SK-N-SH (cell line): ENCODE results near the gene RNF215. TPM values are rescaled to one million over a fixed set of nuclear protein-coding genes. Genes with fewer than 3 reads are reported as not detected.
A peak's percentile ranks its signal among the peaks of the same experiment; 100 is the strongest.

Source experiments
- CTCF ChIA-PET: fragments of 300-600, 350-600 bp; formaldehyde crosslinking; extraction: SDS; loops from one replicate; lab custom pipeline; 2021; lab: Yijun Ruan, JAX
- POLR2A ChIA-PET: fragments of 350-600 bp; sonication (Branson Sonifier 250); formaldehyde crosslinking; extraction: SDS; loops from one replicate; lab custom pipeline; 2020; ENCODE audit warnings: antibody characterized with exemption, inconsistent platforms; lab: Yijun Ruan, JAX
- DNase-seq: peaks from one replicate; pipeline ENCODE4 v3.0.0; 2012
- H2AFZ ChIP-seq: fragments of 200-600 bp; sonication (generic); 2 replicates; pipeline ENCODE4 v1.8.1; 2016; ENCODE audit warnings: antibody characterized with exemption, mild to moderate bottlenecking, low read depth
- H3F3A ChIP-seq: fragments of 200-600 bp; sonication (generic); replicated peaks from 2 replicates; pipeline ENCODE3; 2016; ENCODE audit warnings: antibody characterized with exemption, mild to moderate bottlenecking; ENCODE audit not compliant: insufficient read depth
- H3K27ac ChIP-seq, 2 experiments: fragments of 200-500 bp in 1 of 2; fragments of 200-600 bp in 1 of 2; sonication (Bioruptor generic) in 1 of 2; sonication (generic), shearing (Covaris generic) in 1 of 2; 2 replicates each; pipeline versions ENCODE4 v1.5.1 to v1.6.1; 2014 to 2016; ENCODE audit warnings: low read depth in 2 of 2, inconsistent platforms in 1 of 2, low read length in 1 of 2, mild to moderate bottlenecking in 1 of 2, mixed read lengths in 1 of 2
- H3K27me3 ChIP-seq: fragments of 200-600 bp; sonication (generic), shearing (Covaris generic); 2 replicates; pipeline ENCODE4 v1.6.1; 2016; ENCODE audit warnings: mixed run types; ENCODE audit not compliant: insufficient read depth
- H3K36me3 ChIP-seq, 2 experiments: fragments of 200-500 bp in 1 of 2; fragments of 200-600 bp in 1 of 2; sonication (Bioruptor generic) in 1 of 2; sonication (generic) in 1 of 2; replicated peaks in 1 of 2; 2 replicates each; pipeline versions ENCODE3 to v1.5.1; 2014 to 2016; ENCODE audit warnings: low read length in 1 of 2, mild to moderate bottlenecking in 1 of 2; ENCODE audit not compliant: insufficient read depth in 2 of 2, control insufficient read depth in 1 of 2
- H3K4me1 ChIP-seq, 2 experiments: fragments of 200-500 bp in 1 of 2; fragments of 200-600 bp in 1 of 2; sonication (Bioruptor generic) in 1 of 2; sonication (generic), shearing (Covaris generic) in 1 of 2; 2 replicates each; pipeline versions ENCODE4 v1.5.1 to v1.6.1; 2014 to 2016; ENCODE audit warnings: low read depth in 1 of 2, low read length in 1 of 2, mixed run types in 1 of 2; ENCODE audit not compliant: insufficient read depth in 2 of 2, control insufficient read depth in 1 of 2
- H3K4me2 ChIP-seq: fragments of 200-600 bp; sonication (generic), shearing (Covaris generic); 2 replicates; pipeline ENCODE4 v1.6.1; 2017; ENCODE audit warnings: mixed run types
- H3K4me3 ChIP-seq, 2 experiments: fragments of 200-500 bp in 1 of 2; fragments of 200-600 bp in 1 of 2; sonication (Bioruptor generic) in 1 of 2; sonication (generic), shearing (Covaris generic) in 1 of 2; 2 replicates each; pipeline versions ENCODE4 v1.5.1 to v1.8.1; 2014 to 2016; ENCODE audit warnings: low read depth in 2 of 2, inconsistent platforms in 1 of 2, low read length in 1 of 2, mild to moderate bottlenecking in 1 of 2, mixed read lengths in 1 of 2, moderate library complexity in 1 of 2
- H3K79me2 ChIP-seq: fragments of 200-600 bp; sonication (generic); 2 replicates; pipeline ENCODE4 v1.8.1; 2017; ENCODE audit warnings: mild to moderate bottlenecking; ENCODE audit not compliant: insufficient read depth
- H3K9ac ChIP-seq: fragments of 200-600 bp; sonication (generic); 2 replicates; pipeline ENCODE4 v1.6.1; 2017; ENCODE audit warnings: mixed run types
- H3K9me2 ChIP-seq: fragments of 200-600 bp; sonication (generic); 2 replicates; pipeline ENCODE4 v1.6.1; 2017; ENCODE audit warnings: mixed run types
- H3K9me3 ChIP-seq: fragments of 200-600 bp; sonication (generic); 2 replicates; pipeline ENCODE4 v1.6.1; 2017; ENCODE audit warnings: mixed run types, mild to moderate bottlenecking, moderate library complexity
- H4K20me1 ChIP-seq: fragments of 200-600 bp; sonication (generic); 2 replicates; pipeline ENCODE4 v1.6.1; 2017; ENCODE audit warnings: mild to moderate bottlenecking, mixed run types; ENCODE audit not compliant: insufficient read depth
- CHD2 ChIP-seq: fragments of 150-350 bp; IDR thresholded peaks from 2 replicates; pipeline ENCODE4 v1.6.1; 2018; ENCODE audit warnings: low read length; ENCODE audit not compliant: partially characterized antibody
- ELF1 ChIP-seq: IDR thresholded peaks from 2 replicates; pipeline ENCODE4 v1.4.0; 2012
- EZH2phosphoT487 ChIP-seq: fragments of 200-600 bp; sonication (generic); IDR thresholded peaks from 2 replicates; pipeline ENCODE4 v1.6.1; 2017; ENCODE audit warnings: low read depth, mixed run types, mild to moderate bottlenecking, antibody characterized with exemption, moderate library complexity, borderline replicate concordance
- FOSL2 ChIP-seq: IDR thresholded peaks from 2 replicates; pipeline ENCODE4 v1.4.0; 2012; ENCODE audit warnings: low read depth, mild to moderate bottlenecking, moderate library complexity, borderline replicate concordance
- GATA2 ChIP-seq: sonication (generic); formaldehyde crosslinking; IDR thresholded peaks from 2 replicates; pipeline ENCODE4 v1.5.0; 2020; ENCODE audit warnings: mild to moderate bottlenecking, missing genetic modification reagents
- JUND ChIP-seq: IDR thresholded peaks from 2 replicates; pipeline ENCODE4 v1.4.0; 2012
- NRF1 ChIP-seq: IDR thresholded peaks from 2 replicates; pipeline ENCODE4 v1.6.1; 2012; ENCODE audit warnings: low read depth, mild to moderate bottlenecking, low read length
- RAD21 ChIP-seq: IDR thresholded peaks from 2 replicates; pipeline ENCODE4 v1.6.1; 2012; ENCODE audit warnings: mild to moderate bottlenecking, low read length
- RCOR1 ChIP-seq: fragments of 150-350 bp; IDR thresholded peaks from 2 replicates; pipeline ENCODE4 v1.6.1; 2017; ENCODE audit warnings: antibody characterized with exemption, low read length
- RFX5 ChIP-seq: IDR thresholded peaks from 2 replicates; pipeline ENCODE4 v1.6.1; 2012; ENCODE audit warnings: mild to moderate bottlenecking, improper control_type of control experiment, low read length
- RXRA ChIP-seq: IDR thresholded peaks from 2 replicates; pipeline ENCODE4 v1.4.0; 2012; ENCODE audit warnings: low read depth, mild to moderate bottlenecking, borderline replicate concordance
- SMC3 ChIP-seq: IDR thresholded peaks from 2 replicates; pipeline ENCODE4 v1.6.1; 2012; ENCODE audit warnings: low read depth, low read length, improper control_type of control experiment
- TCF12 ChIP-seq: IDR thresholded peaks from 2 replicates; pipeline ENCODE4 v1.4.0; 2012
- TEAD4 ChIP-seq: IDR thresholded peaks from 2 replicates; pipeline ENCODE4 v1.4.0; 2012; ENCODE audit warnings: mild to moderate bottlenecking, borderline replicate concordance; ENCODE audit not compliant: insufficient read depth
- YY1 ChIP-seq: IDR thresholded peaks from 2 replicates; pipeline ENCODE4 v1.4.0; 2012; ENCODE audit warnings: low read depth, mild to moderate bottlenecking
- WGBS: methylation state at CpG from one replicate; pipeline ENCODE4 v1.1.6; 2017; ENCODE audit warnings: low lambda C conversion rate; 5-methylcytosine and 5-hydroxymethylcytosine counted together
- polyA plus RNA-seq, 3 experiments: library from polyadenylated mRNA; depleted of rRNA; stranded (reverse); fragments of >200 nt; gene quantifications; 2 replicates each; pipeline ENCODE4 v1.2.3, GENCODE V29; 2012
- TF ChIP-seq, protein P1 (sequence below): fragments of 200-600 bp; sonication (generic); IDR thresholded peaks from 2 replicates; pipeline ENCODE4 v1.6.1; 2017; ENCODE audit warnings: antibody characterized with exemption, mild to moderate bottlenecking, moderate library complexity
- TF ChIP-seq, protein P2 (sequence below): IDR thresholded peaks from 2 replicates; pipeline ENCODE4; 2012
- TF ChIP-seq, protein P3 (sequence below): IDR thresholded peaks from 2 replicates; pipeline ENCODE4 v1.4.0; 2012; ENCODE audit warnings: low read depth, borderline replicate concordance

RNF215 gene
- polyA plus RNA-seq, 1 of the 3 experiments (the other 2 are of a cell fraction): 28.6 TPM

DNA sequence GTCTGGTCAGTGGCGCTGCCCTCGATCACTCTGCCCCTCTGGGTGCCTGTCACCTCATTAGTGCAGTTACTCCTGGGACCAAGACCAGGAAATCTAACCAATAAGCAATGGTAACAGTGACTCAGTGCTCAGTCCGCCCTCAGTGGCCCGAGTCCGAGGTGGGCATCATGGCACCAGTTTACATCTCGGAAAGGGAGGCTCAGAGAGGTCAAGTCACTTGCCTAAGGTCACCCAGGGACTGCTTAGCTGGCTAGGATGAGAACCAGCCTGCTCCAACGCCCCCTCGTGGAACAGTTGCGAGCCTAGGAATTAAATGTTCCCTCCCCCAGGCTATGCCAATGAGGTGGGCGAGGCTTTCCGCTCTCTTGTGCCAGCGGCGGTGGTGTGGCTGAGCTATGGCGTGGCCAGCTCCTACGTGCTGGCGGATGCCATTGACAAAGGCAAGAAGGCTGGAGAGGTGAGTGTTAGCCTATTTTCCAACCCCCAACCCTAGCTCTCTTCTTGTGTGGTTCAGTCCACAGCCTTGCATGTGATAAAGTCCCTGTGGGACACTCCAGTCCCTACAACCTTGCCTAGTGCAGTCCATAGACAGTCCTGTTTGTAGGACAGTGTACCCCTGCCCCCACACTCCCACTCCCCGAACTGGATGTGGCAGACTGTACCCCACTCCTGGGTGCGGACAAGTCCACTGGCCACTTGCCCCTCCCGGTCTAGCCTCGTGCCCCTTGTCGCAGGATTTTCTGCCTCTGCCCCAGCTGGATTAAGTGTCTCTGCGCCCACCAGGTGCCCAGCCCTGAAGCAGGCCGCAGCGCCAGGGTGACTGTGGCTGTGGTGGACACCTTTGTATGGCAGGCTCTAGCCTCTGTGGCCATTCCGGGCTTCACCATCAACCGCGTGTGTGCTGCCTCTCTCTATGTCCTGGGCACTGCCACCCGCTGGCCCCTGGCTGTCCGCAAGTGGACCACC is 39.5 kb upstream of the RNF215 start:
- 73% methylated on average over 22 of the region's 29 CpGs for WGBS
- H3K9me3 ChIP-seq: no peaks in the 10 kb centered on the region
- CTCF ChIA-PET: interaction anchor here (0.6 to 2.5 kb wide), 18 partner anchors 8 to 319 kb away, joined by 3 to 14 read pairs (median 4); partner anchors contain the start of genes RNF215, SEC14L2 and TCN2
- H3K9me2 ChIP-seq: no peaks in the 10 kb centered on the region
- no peaks in the 10 kb centered on the region for H4K20me1 ChIP-seq
- H3K9ac ChIP-seq: peak overlapping the region; percentile 74
- H3F3A ChIP-seq: peaks cover 28% of the 10 kb centered on the region
- H3K27me3 ChIP-seq: no peaks in the 10 kb centered on the region
- H3K4me2 ChIP-seq: peak overlapping the region; percentile 97
- POLR2A ChIA-PET: interaction anchor here (0.7 to 0.8 kb wide), 2 partner anchors 60 to 70 kb away, joined by 3 to 4 read pairs; partner anchors contain the start of genes CCDC157 and SF3A1
- no peaks in the 10 kb centered on the region for H3K79me2 ChIP-seq
- peak overlapping the region; percentile 71 to 72 for H3K4me3 ChIP-seq
- DNase-seq: peak; percentile 86
- peak overlapping the region in 1 of 2 experiments; percentile 99; a peak in 1 of 4 replicates for H3K27ac ChIP-seq
- TF ChIP-seq RFX5 (no peak), JUND (no peak), CHD2 (peak; percentile 58), RCOR1 (peak; percentile 30; the same call in 1 of the 2 replicates), SMC3 (peak; percentile 49), RAD21 (peak; percentile 48)
- TF ChIP-seq, protein P1, sequence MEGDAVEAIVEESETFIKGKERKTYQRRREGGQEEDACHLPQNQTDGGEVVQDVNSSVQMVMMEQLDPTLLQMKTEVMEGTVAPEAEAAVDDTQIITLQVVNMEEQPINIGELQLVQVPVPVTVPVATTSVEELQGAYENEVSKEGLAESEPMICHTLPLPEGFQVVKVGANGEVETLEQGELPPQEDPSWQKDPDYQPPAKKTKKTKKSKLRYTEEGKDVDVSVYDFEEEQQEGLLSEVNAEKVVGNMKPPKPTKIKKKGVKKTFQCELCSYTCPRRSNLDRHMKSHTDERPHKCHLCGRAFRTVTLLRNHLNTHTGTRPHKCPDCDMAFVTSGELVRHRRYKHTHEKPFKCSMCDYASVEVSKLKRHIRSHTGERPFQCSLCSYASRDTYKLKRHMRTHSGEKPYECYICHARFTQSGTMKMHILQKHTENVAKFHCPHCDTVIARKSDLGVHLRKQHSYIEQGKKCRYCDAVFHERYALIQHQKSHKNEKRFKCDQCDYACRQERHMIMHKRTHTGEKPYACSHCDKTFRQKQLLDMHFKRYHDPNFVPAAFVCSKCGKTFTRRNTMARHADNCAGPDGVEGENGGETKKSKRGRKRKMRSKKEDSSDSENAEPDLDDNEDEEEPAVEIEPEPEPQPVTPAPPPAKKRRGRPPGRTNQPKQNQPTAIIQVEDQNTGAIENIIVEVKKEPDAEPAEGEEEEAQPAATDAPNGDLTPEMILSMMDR: peak; percentile 73
- TF ChIP-seq, all 33 proteins: peak for 5
- Histone ChIP-seq H2AFZ (no peak overlapping the region), H3K4me1 (peaks cover 22 to 34% of the 10 kb centered on the region in 2 experiments), H3K36me3 (peaks cover 0 to 5% of the 10 kb centered on the region in 2 experiments)

DNA sequence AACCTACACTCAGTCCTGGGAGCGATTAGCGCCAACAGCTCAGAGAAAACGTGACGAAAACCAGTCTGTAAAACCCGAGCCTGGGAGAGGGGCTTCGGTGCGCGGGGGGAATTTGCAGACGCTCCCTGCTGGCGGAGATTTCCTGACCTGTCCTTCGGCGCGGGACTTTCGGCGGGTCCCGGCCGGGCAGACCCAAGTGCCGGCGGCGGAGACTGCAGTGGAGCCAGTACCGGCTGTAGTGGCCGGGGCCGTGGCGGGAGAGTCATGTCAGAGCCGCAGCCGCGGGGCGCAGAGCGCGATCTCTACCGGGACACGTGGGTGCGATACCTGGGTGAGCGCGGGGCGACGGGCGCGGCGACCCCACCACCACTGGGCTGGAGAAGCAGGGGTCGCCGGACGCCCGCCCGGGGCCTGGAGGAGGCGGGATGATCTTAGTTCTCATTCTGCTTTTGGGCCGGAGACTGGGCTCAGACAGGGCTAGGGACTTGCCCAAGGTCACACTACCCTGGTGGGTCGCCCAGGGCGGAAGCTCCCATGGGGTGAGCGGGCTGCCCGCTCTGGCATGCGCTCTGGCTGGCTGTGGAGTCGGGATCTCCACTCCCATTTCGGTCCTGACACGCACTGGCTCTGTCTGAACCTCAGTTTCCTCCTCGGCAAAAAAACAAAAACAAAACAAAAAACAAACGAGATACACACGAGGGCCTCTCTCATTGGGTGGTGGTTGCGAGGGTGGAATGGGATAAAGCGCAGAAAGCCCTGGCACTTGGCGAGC is 38.6 kb upstream of the RNF215 start, which contains the start of gene MTFP1:
Gene MTFP1, plus strand, starts transcription at position 153 of the 772 bp plus-strand sequence. Its CDS starts 112 bp downstream, at position 265.
- Histone ChIP-seq H3F3A (peaks cover 37% of the 10 kb centered on the region), H4K20me1 (no peaks in the 10 kb centered on the region), H3K9me2 (no peaks in the 10 kb centered on the region), H3K4me1 (peaks cover 31 to 39% of the 10 kb centered on the region in 2 experiments), H3K36me3 (peaks cover 0 to 5% of the 10 kb centered on the region in 2 experiments), H3K79me2 (peaks cover 4% of the 10 kb centered on the region; the same call in 1 of the 2 replicates), H2AFZ (peak within 1 kb of the TSS; percentile 91), H3K27ac (peak within 1 kb of the TSS; percentile 97 to 99), H3K9ac (peak within 1 kb of the TSS; percentile 74), H3K4me2 (peak within 1 kb of the TSS; percentile 97), H3K27me3 (no peaks in the 10 kb centered on the region), H3K9me3 (no peaks in the 10 kb centered on the region), H3K4me3 (peak within 1 kb of the TSS; percentile 71 to 72)
- ChIA-PET CTCF (interaction anchor here (0.7 to 2.5 kb wide), 19 partner anchors 9 to 277 kb away, joined by 3 to 14 read pairs (median 4); partner anchors contain the start of genes RNF215, SEC14L2 and TCN2), POLR2A (interaction anchor here (0.7 to 1.1 kb wide), 3 partner anchors 34 to 69 kb away, joined by 3 to 4 read pairs (median 3); partner anchors contain the start of genes CCDC157 and SF3A1)
- peak; percentile 89 for DNase-seq
- WGBS: 3% methylated on average over 31 of the region's 61 CpGs
- TF ChIP-seq YY1 (peak; percentile 63; the same call in 1 of the 2 replicates), EZH2phosphoT487 (no peak), TCF12 (0 out of 2 replicates have a peak, but pooled peaks have one; percentile 4), TEAD4 (no peak), NRF1 (no peak), GATA2 (CRISPR knock-in tag) (no peak), FOSL2 (no peak), RXRA (no peak), ELF1 (no peak), RCOR1 (no peak), SMC3 (no peak), RFX5 (no peak)
- TF ChIP-seq, protein P2, sequence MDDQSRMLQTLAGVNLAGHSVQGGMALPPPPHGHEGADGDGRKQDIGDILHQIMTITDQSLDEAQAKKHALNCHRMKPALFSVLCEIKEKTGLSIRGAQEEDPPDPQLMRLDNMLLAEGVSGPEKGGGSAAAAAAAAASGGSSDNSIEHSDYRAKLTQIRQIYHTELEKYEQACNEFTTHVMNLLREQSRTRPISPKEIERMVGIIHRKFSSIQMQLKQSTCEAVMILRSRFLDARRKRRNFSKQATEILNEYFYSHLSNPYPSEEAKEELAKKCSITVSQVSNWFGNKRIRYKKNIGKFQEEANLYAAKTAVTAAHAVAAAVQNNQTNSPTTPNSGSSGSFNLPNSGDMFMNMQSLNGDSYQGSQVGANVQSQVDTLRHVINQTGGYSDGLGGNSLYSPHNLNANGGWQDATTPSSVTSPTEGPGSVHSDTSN: peak; percentile 27; the same call in 1 of the 2 replicates
- TF ChIP-seq, protein P3, sequence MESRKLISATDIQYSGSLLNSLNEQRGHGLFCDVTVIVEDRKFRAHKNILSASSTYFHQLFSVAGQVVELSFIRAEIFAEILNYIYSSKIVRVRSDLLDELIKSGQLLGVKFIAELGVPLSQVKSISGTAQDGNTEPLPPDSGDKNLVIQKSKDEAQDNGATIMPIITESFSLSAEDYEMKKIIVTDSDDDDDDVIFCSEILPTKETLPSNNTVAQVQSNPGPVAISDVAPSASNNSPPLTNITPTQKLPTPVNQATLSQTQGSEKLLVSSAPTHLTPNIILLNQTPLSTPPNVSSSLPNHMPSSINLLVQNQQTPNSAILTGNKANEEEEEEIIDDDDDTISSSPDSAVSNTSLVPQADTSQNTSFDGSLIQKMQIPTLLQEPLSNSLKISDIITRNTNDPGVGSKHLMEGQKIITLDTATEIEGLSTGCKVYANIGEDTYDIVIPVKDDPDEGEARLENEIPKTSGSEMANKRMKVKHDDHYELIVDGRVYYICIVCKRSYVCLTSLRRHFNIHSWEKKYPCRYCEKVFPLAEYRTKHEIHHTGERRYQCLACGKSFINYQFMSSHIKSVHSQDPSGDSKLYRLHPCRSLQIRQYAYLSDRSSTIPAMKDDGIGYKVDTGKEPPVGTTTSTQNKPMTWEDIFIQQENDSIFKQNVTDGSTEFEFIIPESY: no peak
